ENCODE results near the gene KRT81. TPM values are rescaled to one million over a fixed set of nuclear protein-coding genes. Genes with fewer than 3 reads are reported as not detected.
"Not testable (repeated sequence)": the region's sequence is repeated elsewhere in the genome, so short reads cannot be mapped to it uniquely, and the experiment has no call there.

The KRT81 gene
- total and polyA plus RNA-seq, 2 of the 4 experiments (the other 2 are of a cell fraction): under 0.01 to 0.05 TPM

- intact Hi-C loops (cut with micrococcal nuclease); H3K56ac ChIP-seq (ENCODE audit: extremely low read depth, insufficient read depth, low read length); H3K9me1 ChIP-seq (ENCODE audit: insufficient read depth, low read length); H2AFZ ChIP-seq (replicated peaks; ENCODE audit: low read length, poor library complexity); POLR2A ChIA-PET (ENCODE audit: unreplicated experiment); H3K4me3 ChIP-seq (ENCODE audit: insufficient read depth, low read depth, low read length); H2BK20ac ChIP-seq (ENCODE audit: low read depth, low read length); H3K18ac ChIP-seq (ENCODE audit: low read depth, low read length); H4K8ac ChIP-seq (ENCODE audit: low read depth in 2 of 2, low read length in 2 of 2); H3K23ac ChIP-seq (ENCODE audit: low read depth, low read length); H4K91ac ChIP-seq (ENCODE audit: insufficient read depth, low read depth, low read length); H2AK9ac ChIP-seq (replicated peaks; ENCODE audit: low read depth, low read length, poor library complexity); H4K20me1 ChIP-seq (ENCODE audit: insufficient read depth, low read length); H2BK15ac ChIP-seq (ENCODE audit: low read depth, low read length); H2AK5ac ChIP-seq (ENCODE audit: low read depth, low read length); H4K5ac ChIP-seq (ENCODE audit: low read depth, low read length); in situ Hi-C loops (cut with MboI; ENCODE audit: low sequenced_read_pairs); H3K4me1 ChIP-seq (ENCODE audit: control insufficient read depth, insufficient read depth, low read length); H3K9me3 ChIP-seq (ENCODE audit: control insufficient read depth, insufficient read depth, low read length); H3K4ac ChIP-seq (ENCODE audit: low read depth, low read length); H3K36me3 ChIP-seq (ENCODE audit: control insufficient read depth, insufficient read depth, low read length); H3K79me1 ChIP-seq (ENCODE audit: low read depth in 1 of 2, low read length in 2 of 2); CTCF ChIA-PET; ATAC-seq (ENCODE audit: low read depth); dilution Hi-C loops (cut with HindIII; ENCODE audit: low sequenced_read_pairs, unreplicated experiment); H2BK5ac ChIP-seq (ENCODE audit: low read depth, low read length, poor library complexity, severe bottlenecking); H3K14ac ChIP-seq (replicated peaks; ENCODE audit: low read depth, low read length); H3K9ac ChIP-seq (ENCODE audit: low read depth, low read length); BruUV-seq (replicated peaks); H3K27ac ChIP-seq (ENCODE audit: insufficient read depth, low read length); DNase-seq; H2BK120ac ChIP-seq (ENCODE audit: low read depth, low read length); H3K4me2 ChIP-seq (ENCODE audit: low read depth, low read length): not testable (repeated sequence)
- peaks cover 31% of the 10 kb centered on the region for H3K27me3 ChIP-seq (ENCODE audit: control insufficient read depth, insufficient read depth, low read length)
- WGBS, 2 experiments (ENCODE audit: extremely low coverage in 2 of 2, insufficient read length in 1 of 2): no CpG with 5 or more reads among the region's 5 CpGs
Measured at GRCh38 chr12:52302242-52302914, 11.0 kb upstream of the KRT81 start.

- H3K9me1 ChIP-seq (ENCODE audit: insufficient read depth, low read length); H3K18ac ChIP-seq (ENCODE audit: low read depth, low read length); H3K79me1 ChIP-seq (ENCODE audit: low read depth in 1 of 2, low read length in 2 of 2); H3K4me3 ChIP-seq (ENCODE audit: insufficient read depth, low read depth, low read length); ATAC-seq (ENCODE audit: low read depth); dilution Hi-C loops (cut with HindIII; ENCODE audit: low sequenced_read_pairs, unreplicated experiment); H4K8ac ChIP-seq (ENCODE audit: low read depth in 2 of 2, low read length in 2 of 2); DNase-seq; H2AK5ac ChIP-seq (ENCODE audit: low read depth, low read length); H2BK120ac ChIP-seq (ENCODE audit: low read depth, low read length); H2BK5ac ChIP-seq (ENCODE audit: low read depth, low read length, poor library complexity, severe bottlenecking); H3K27ac ChIP-seq (ENCODE audit: insufficient read depth, low read length); H4K5ac ChIP-seq (ENCODE audit: low read depth, low read length); H3K23ac ChIP-seq (ENCODE audit: low read depth, low read length); intact Hi-C loops (cut with micrococcal nuclease); H3K14ac ChIP-seq (replicated peaks; ENCODE audit: low read depth, low read length); POLR2A ChIA-PET (ENCODE audit: unreplicated experiment); in situ Hi-C loops (cut with MboI; ENCODE audit: low sequenced_read_pairs); H2BK15ac ChIP-seq (ENCODE audit: low read depth, low read length); H3K9me3 ChIP-seq (ENCODE audit: control insufficient read depth, insufficient read depth, low read length); H2AK9ac ChIP-seq (replicated peaks; ENCODE audit: low read depth, low read length, poor library complexity); H3K9ac ChIP-seq (ENCODE audit: low read depth, low read length); H2BK20ac ChIP-seq (ENCODE audit: low read depth, low read length); H3K56ac ChIP-seq (ENCODE audit: extremely low read depth, insufficient read depth, low read length); H4K91ac ChIP-seq (ENCODE audit: insufficient read depth, low read depth, low read length); H3K4ac ChIP-seq (ENCODE audit: low read depth, low read length); H3K36me3 ChIP-seq (ENCODE audit: control insufficient read depth, insufficient read depth, low read length); H4K20me1 ChIP-seq (ENCODE audit: insufficient read depth, low read length); BruUV-seq (replicated peaks); H3K4me1 ChIP-seq (ENCODE audit: control insufficient read depth, insufficient read depth, low read length); CTCF ChIA-PET; H3K4me2 ChIP-seq (ENCODE audit: low read depth, low read length); H2AFZ ChIP-seq (replicated peaks; ENCODE audit: low read length, poor library complexity): not testable (repeated sequence)
- WGBS, 2 experiments (ENCODE audit: extremely low coverage in 2 of 2, insufficient read length in 1 of 2): 79% methylated on average over 7 of the region's 31 CpGs; no CpG with 5 or more reads in 1 of the 2 experiments
- H3K27me3 ChIP-seq (ENCODE audit: control insufficient read depth, insufficient read depth, low read length): peaks cover 28% of the 10 kb centered on the region
Measured at GRCh38 chr12:52301721-52302120, 10.4 kb upstream of the KRT81 start.

All from IMR-90 (cell line).